HEK293T (cell line): ENCODE data around the gene MYBBP1A.

Experiments used
- CTCF ChIA-PET: fragments of 350-600 bp; formaldehyde crosslinking; extraction: SDS; loops from one replicate; lab custom pipeline; 2021; ENCODE audit warnings: antibody characterized with exemption, inconsistent platforms; lab: Yijun Ruan, JAX
- POLR2A ChIA-PET: fragments of 350-600 bp; formaldehyde crosslinking; extraction: SDS; loops from one replicate; lab custom pipeline; 2020; ENCODE audit warnings: antibody characterized with exemption, inconsistent platforms; lab: Yijun Ruan, JAX
- DNase-seq: peaks from one replicate; pipeline ENCODE4 v3.0.0; 2012; ENCODE audit warnings: mixed read lengths; ENCODE audit errors: extremely low spot score
- ARNT ChIP-seq: fragments of 450-650 bp; IDR thresholded peaks from 2 replicates; pipeline ENCODE4 v1.6.1; 2017; ENCODE audit warnings: mild to moderate bottlenecking
- BHLHE40 ChIP-seq: fragments of 450-650 bp; IDR thresholded peaks from 2 replicates; pipeline ENCODE4 v1.6.1; 2016; ENCODE audit warnings: mild to moderate bottlenecking, moderate library complexity, borderline replicate concordance
- CTBP1 ChIP-seq: fragments of 450-650 bp; IDR thresholded peaks from 2 replicates; pipeline ENCODE4 v1.6.1; 2016; ENCODE audit warnings: borderline replicate concordance
- ELF4 ChIP-seq: fragments of 450-650 bp; IDR thresholded peaks from 2 replicates; pipeline ENCODE4 v1.6.1; 2017; ENCODE audit warnings: antibody characterized with exemption
- FOXK2 ChIP-seq: fragments of 450-650 bp; IDR thresholded peaks from 2 replicates; pipeline ENCODE4 v1.6.1; 2016; ENCODE audit warnings: mild to moderate bottlenecking
- FOXM1 ChIP-seq: fragments of 450-650 bp; IDR thresholded peaks from 2 replicates; pipeline ENCODE4 v1.6.1; 2017; ENCODE audit warnings: mild to moderate bottlenecking, borderline replicate concordance
- HDGF ChIP-seq: fragments of 450-650 bp; IDR thresholded peaks from 2 replicates; pipeline ENCODE4 v1.6.1; 2017; ENCODE audit warnings: antibody characterized with exemption, borderline replicate concordance
- L3MBTL2 ChIP-seq: fragments of 450-650 bp; conservative IDR thresholded peaks from 2 replicates; pipeline ENCODE4 v1.6.1; 2016; ENCODE audit warnings: mild to moderate bottlenecking
- LEF1 ChIP-seq: fragments of 450-650 bp; IDR thresholded peaks from 2 replicates; pipeline ENCODE4 v1.6.1; 2017; ENCODE audit warnings: mild to moderate bottlenecking, borderline replicate concordance
- PKNOX1 ChIP-seq: fragments of 450-650 bp; IDR thresholded peaks from 2 replicates; pipeline ENCODE4 v1.6.1; 2016
- SP1 ChIP-seq: fragments of 450-650 bp; IDR thresholded peaks from 2 replicates; pipeline ENCODE4 v1.6.1; 2017
- SUZ12 ChIP-seq: fragments of 450-650 bp; IDR thresholded peaks from 2 replicates; pipeline ENCODE4 v1.6.1; 2016; ENCODE audit warnings: mild to moderate bottlenecking
- TARDBP ChIP-seq: fragments of 450-650 bp; IDR thresholded peaks from 2 replicates; pipeline ENCODE4 v1.6.1; 2016
- ZNF384 ChIP-seq: fragments of 450-650 bp; IDR thresholded peaks from 2 replicates; pipeline ENCODE4 v1.6.1; 2016

MYBBP1A gene

DNA sequence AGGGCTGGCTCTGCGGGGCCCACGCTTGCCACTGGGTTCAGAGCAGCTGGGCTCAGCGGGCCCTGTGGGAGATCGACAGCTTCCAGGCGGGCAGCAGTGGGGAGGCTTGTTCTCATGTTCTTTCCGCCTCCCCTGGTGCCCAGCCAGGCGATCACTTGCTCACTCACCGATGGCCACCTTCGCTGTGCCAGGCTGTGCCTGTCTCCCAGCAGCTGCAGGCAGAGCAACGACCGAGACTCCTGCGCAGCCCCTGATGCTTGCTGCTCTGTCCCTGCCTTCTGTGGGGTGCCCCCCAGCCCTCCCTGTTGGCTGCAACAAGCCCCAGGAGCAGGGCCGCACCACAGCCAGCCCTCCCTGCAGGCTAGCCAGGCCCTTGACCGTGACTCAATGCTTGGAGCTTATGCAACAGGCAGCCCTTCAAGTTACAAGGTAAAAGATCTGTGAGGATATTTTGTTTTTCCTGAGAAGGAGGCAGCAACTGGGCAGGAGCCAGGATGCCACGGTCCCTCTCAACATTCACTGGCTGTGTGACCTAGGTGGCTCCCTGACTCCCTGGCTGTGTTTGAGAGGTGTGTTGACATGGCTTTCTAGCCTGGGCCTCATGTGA is 66.1 kb downstream of the MYBBP1A start:
- CTCF ChIA-PET = no interaction called here
- POLR2A ChIA-PET = no interaction called here

More for the DNA sequence above, 66.1 kb downstream of the MYBBP1A start:
- no peak for TF ChIP-seq PKNOX1
- no peak for TF ChIP-seq FOXK2
- no peak for TF ChIP-seq HDGF
- no peak for TF ChIP-seq BHLHE40
- no peak for TF ChIP-seq LEF1
- TF ChIP-seq SP1 = no peak
- no peak for TF ChIP-seq ELF4
- TF ChIP-seq L3MBTL2 = no peak
- TF ChIP-seq ARNT = no peak
- TF ChIP-seq TARDBP = no peak
- no peak for TF ChIP-seq SUZ12
- no peak for TF ChIP-seq FOXM1
- TF ChIP-seq ZNF384 = no peak
- no peak for TF ChIP-seq CTBP1
- DNase-seq = no peak
